K562 (cell line): ENCODE results near the gene GAK. TPM values are rescaled to one million over a fixed set of nuclear protein-coding genes. Genes with fewer than 3 reads are reported as not detected.

ENCODE experiments used
- ATAC-seq: fragments of 200-7000 bp; cut with Tn5 transposase; 3 replicates; pipeline ENCODE4 v1.9.1; 2020; ENCODE audit warnings: moderate library complexity
- BruUV-seq: library from RNA; stranded (reverse); fragments of 400-500 nt; replicated peaks from 2 replicates; lab custom pipeline; 2021; lab: Mats Ljungman, UMichigan
- CTCF ChIA-PET: fragments of 300-600 bp; formaldehyde crosslinking; extraction: SDS; loops from one replicate; lab custom pipeline; 2021; ENCODE audit warnings: low intra/inter-chr PET ratio; lab: Yijun Ruan, JAX
- POLR2A ChIA-PET: fragments of 300-600, 350-650 bp; sonication (Branson Sonifier 250); formaldehyde crosslinking; extraction: SDS; loops from one replicate; lab custom pipeline; 2021; ENCODE audit warnings: antibody characterized with exemption, inconsistent platforms; lab: Yijun Ruan, JAX
- DNase-seq, 4 experiments: peaks; one replicate each; pipeline versions ENCODE4 v3.0.0 to v3.0.0-alpha.2; 2011 to 2018; ENCODE audit warnings: low spot score in 3 of 4, mixed read lengths in 3 of 4; ENCODE audit errors: extremely low read depth in 1 of 4
- FAIRE-seq: peaks from 2 replicates; lab custom pipeline; 2011; peaks lifted over from hg19 to GRCh38; lab: Jason Lieb, UNC
- H2AFZ ChIP-seq: 2 replicates; pipeline ENCODE4 v1.6.0; 2011; ENCODE audit warnings: low read depth, low read length, control low read depth, inconsistent platforms
- H3K27ac ChIP-seq: fragments of 200-600 bp; 3 replicates; pipeline ENCODE4 v1.8.0; 2011; ENCODE audit warnings: low read depth, mild to moderate bottlenecking, control low read depth, inconsistent platforms, low read length, moderate library complexity, mixed read lengths; ENCODE audit errors: extremely low read depth
- H3K27me3 ChIP-seq, 2 experiments: fragments of 300-600 bp in 1 of 2; 2 replicates in 1 of 2; 3 replicates in 1 of 2; pipeline versions ENCODE4 v1.6.0 to v1.8.0; 2011; ENCODE audit warnings: inconsistent platforms in 2 of 2, low read length in 2 of 2, mild to moderate bottlenecking in 1 of 2, mixed read lengths in 1 of 2, moderate library complexity in 1 of 2; ENCODE audit not compliant: control insufficient read depth in 2 of 2, insufficient read depth in 2 of 2
- H3K36me3 ChIP-seq: fragments of 300-600 bp; 3 replicates; pipeline ENCODE4 v1.8.0; 2011; ENCODE audit warnings: mild to moderate bottlenecking, low read length, inconsistent platforms; ENCODE audit not compliant: control insufficient read depth, insufficient read depth
- H3K4me1 ChIP-seq, 2 experiments: fragments of 200-600 bp in 1 of 2; replicated peaks in 1 of 2; 2 replicates in 1 of 2; 3 replicates in 1 of 2; pipeline versions ENCODE4 v1.5.1 to v1.8.0; 2011; ENCODE audit warnings: inconsistent platforms in 2 of 2, low read length in 2 of 2, mild to moderate bottlenecking in 1 of 2, mixed read lengths in 1 of 2, moderate library complexity in 1 of 2; ENCODE audit not compliant: control insufficient read depth in 2 of 2, insufficient read depth in 2 of 2
- H3K4me2 ChIP-seq: 2 replicates; pipeline ENCODE4 v1.6.1; 2011; ENCODE audit warnings: low read length, control low read depth, inconsistent platforms, mixed read lengths; ENCODE audit not compliant: insufficient read depth
- H3K4me3 ChIP-seq: fragments of 200-600 bp; sonication (generic), shearing (Covaris generic); 2 replicates; pipeline ENCODE4 v1.5.1; 2016; ENCODE audit warnings: control low read depth, inconsistent platforms
- H3K79me2 ChIP-seq: fragments of 200-600 bp; 3 replicates; pipeline ENCODE4 v1.8.0; 2011; ENCODE audit warnings: low read length, inconsistent platforms; ENCODE audit not compliant: control insufficient read depth, insufficient read depth
- H3K9ac ChIP-seq, 2 experiments: 2 replicates each; pipeline versions ENCODE4 v1.6.0 to v1.6.1; 2011; ENCODE audit warnings: low read depth in 2 of 2, low read length in 2 of 2, control low read depth in 1 of 2, inconsistent platforms in 1 of 2, mild to moderate bottlenecking in 1 of 2, mixed read lengths in 1 of 2; ENCODE audit not compliant: insufficient read depth in 1 of 2
- H3K9me1 ChIP-seq: one replicate; pipeline ENCODE4 v1.6.0; 2011; ENCODE audit warnings: inconsistent platforms, mild to moderate bottlenecking, low read length, moderate library complexity; ENCODE audit not compliant: control insufficient read depth, insufficient read depth
- H3K9me3 ChIP-seq: replicated peaks from 2 replicates; pipeline ENCODE4 v1.5.1; 2011; ENCODE audit warnings: low read depth, low read length, inconsistent platforms; ENCODE audit not compliant: control insufficient read depth, insufficient read depth
- H4K20me1 ChIP-seq: replicated peaks from 2 replicates; pipeline ENCODE4 v1.6.1; 2011; ENCODE audit warnings: low read length, inconsistent platforms, mixed read lengths; ENCODE audit not compliant: control insufficient read depth, insufficient read depth
- CHD2 ChIP-seq: IDR thresholded peaks from 2 replicates; pipeline ENCODE4 v1.6.1; 2011; ENCODE audit warnings: low read depth, low read length
- ETV5 ChIP-seq: sonication (generic); formaldehyde crosslinking; IDR thresholded peaks from 2 replicates; pipeline ENCODE4 v1.4.0; 2020; ENCODE audit warnings: low read depth, mild to moderate bottlenecking, missing genetic modification reagents
- ILF3 ChIP-seq: fragments of 450-650 bp; IDR thresholded peaks from 2 replicates; pipeline ENCODE4 v1.6.1; 2018; ENCODE audit warnings: antibody characterized with exemption, mild to moderate bottlenecking, moderate library complexity, borderline replicate concordance
- NONO ChIP-seq, 2 experiments: fragments of 200-400 bp in 1 of 2; fragments of 450-650 bp in 1 of 2; formaldehyde crosslinking in 1 of 2; IDR thresholded peaks; 2 replicates each; pipeline ENCODE4 v1.6.1; 2017; ENCODE audit warnings: low read depth in 2 of 2, mild to moderate bottlenecking in 2 of 2, moderate library complexity in 2 of 2, low read length in 1 of 2
- PHTF2 ChIP-seq: fragments of 250-450 bp; sonication (Bioruptor Pico); IDR thresholded peaks from 2 replicates; pipeline ENCODE4 v1.5.0; 2021; ENCODE audit warnings: mild to moderate bottlenecking
- PML ChIP-seq: IDR thresholded peaks from 2 replicates; pipeline ENCODE4 v1.6.1; 2012; ENCODE audit warnings: low read length, inconsistent platforms
- RUNX1 ChIP-seq: sonication (generic); IDR thresholded peaks from 2 replicates; pipeline ENCODE4 v1.6.1; 2016; ENCODE audit warnings: antibody characterized with exemption, low read depth
- SP2 ChIP-seq: IDR thresholded peaks from 2 replicates; pipeline ENCODE4 v1.6.1; 2011; ENCODE audit warnings: mild to moderate bottlenecking, low read depth, low read length, moderate library complexity; ENCODE audit not compliant: poor library complexity, severe bottlenecking; ENCODE audit errors: extremely low read depth
- YBX1 ChIP-seq: fragments of 450-650 bp; IDR thresholded peaks from 2 replicates; pipeline ENCODE4 v1.7.1; 2016; ENCODE audit warnings: mild to moderate bottlenecking
- ZNF766 ChIP-seq: fragments of 200-800 bp; sonication (Bioruptor generic); conservative IDR thresholded peaks from 2 replicates; pipeline ENCODE4 v1.6.1; 2016; ENCODE audit warnings: missing genetic modification characterization, missing compliant biosample characterization
- ZNF77 ChIP-seq: fragments of 250-450 bp; sonication (Bioruptor Pico); IDR thresholded peaks from 2 replicates; pipeline ENCODE4 v1.5.0; 2020
- WGBS: fragments of 100-300 bp; shearing (Covaris generic); methylation state at CpG from one replicate; pipeline ENCODE4 v1.1.6; 2016; ENCODE audit warnings: low coverage, mixed read lengths; ENCODE audit not compliant: insufficient coverage; ENCODE audit errors: missing lambda C conversion rate; 5-methylcytosine and 5-hydroxymethylcytosine counted together
- in situ Hi-C: fragments of 300-500 bp; cut with MboI; formaldehyde crosslinking; loops from 4 replicates; pipeline ENCODE4 v1.15.0; 2018; ENCODE audit warnings: inconsistent platforms, mixed read lengths
- intact Hi-C: fragments of 100-400 bp; cut with micrococcal nuclease; formaldehyde crosslinking; loops from 2 replicates; pipeline ENCODE4 v1.14.2; 2022
- polyA plus RNA-seq, 8 experiments: library from polyadenylated mRNA; depleted of rRNA in 4 of 8; stranded (reverse) in 5 of 8; unstranded in 3 of 8; fragments of >200 nt; fragmentation: Nextera tagmentation in 2 of 8; fragmentation: Illumina TruSeq in 1 of 8; extraction: Ambion mirVana in 2 of 8; extraction: Trizol in 1 of 8; gene quantifications; 2 replicates each; pipeline versions ENCODE4 v1.2.1 to v1.2.3, GENCODE V29; 2011 to 2014; ENCODE audit warnings: inconsistent platforms in 1 of 8, missing spikeins in 1 of 8
- total RNA-seq, 7 experiments: library from RNA; depleted of rRNA in 6 of 7; stranded (reverse); fragments of >200 nt in 6 of 7; fragmentation: Illumina TruSeq in 2 of 7; extraction: Trizol in 2 of 7; gene quantifications; 2 replicates each; pipeline versions ENCODE4 v1.2.1 to v1.2.3, GENCODE V29; 2011 to 2021; ENCODE audit warnings: low replicate concordance in 1 of 7
- TF ChIP-seq, protein P1 (sequence below): sonication (generic); formaldehyde crosslinking; IDR thresholded peaks from 2 replicates; pipeline ENCODE4 v1.8.0; 2022; ENCODE audit warnings: mild to moderate bottlenecking, missing genetic modification reagents
- TF ChIP-seq, protein P2 (sequence below): sonication (generic); formaldehyde crosslinking; IDR thresholded peaks from 2 replicates; pipeline ENCODE4 v1.9.0; 2022; ENCODE audit warnings: mild to moderate bottlenecking, missing genetic modification reagents
- TF ChIP-seq, protein P3 (sequence below): IDR thresholded peaks from 2 replicates; pipeline ENCODE4 v1.6.1; 2014; ENCODE audit warnings: antibody characterized with exemption
- TF ChIP-seq, protein P4 (sequence below): fragments of 450-650 bp; IDR thresholded peaks from 2 replicates; pipeline ENCODE4 v1.6.1; 2017; ENCODE audit warnings: mild to moderate bottlenecking, moderate library complexity

The GAK gene
- total and polyA plus RNA-seq, 9 of the 15 experiments (the other 6 are each of a cell fraction or from before 2014, with no cell fraction given), result 1.3 to 102 (median 16.2) TPM

DNA sequence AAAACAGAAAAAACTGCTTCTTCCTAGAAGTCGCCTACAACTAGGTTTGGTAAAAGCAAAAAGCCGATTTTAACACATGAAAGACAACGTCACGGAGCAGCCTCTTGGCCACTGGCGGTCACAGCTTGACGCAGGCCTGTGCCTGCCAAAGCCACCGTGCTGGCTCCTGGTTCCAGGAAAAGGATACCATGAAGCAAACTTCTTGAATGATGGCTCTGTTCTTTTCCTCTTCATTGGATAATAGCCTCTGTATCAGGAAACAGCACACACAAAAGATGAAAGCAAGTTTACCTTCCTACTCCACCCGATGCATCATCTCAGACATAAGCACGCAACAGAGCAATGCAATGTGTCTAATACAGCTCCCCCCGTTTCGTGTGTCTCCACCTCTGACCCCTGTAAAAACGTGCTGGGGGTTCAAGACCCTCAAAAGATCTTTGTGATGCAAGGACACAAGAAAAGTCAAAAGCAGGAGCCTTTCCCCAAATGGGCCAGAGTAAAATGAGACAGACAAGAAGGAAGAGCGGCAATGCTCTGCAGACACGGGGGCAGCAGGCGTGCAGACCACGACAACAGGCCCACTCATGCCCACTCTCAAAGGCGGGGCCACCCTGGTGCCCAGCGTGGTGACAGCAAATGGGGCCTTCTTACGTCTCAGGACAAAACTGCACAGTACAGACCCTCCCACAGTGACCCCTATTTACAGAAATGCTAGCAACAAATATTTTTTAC is 19.4 kb downstream of the GAK start (continued):
- TF ChIP-seq, protein P1, sequence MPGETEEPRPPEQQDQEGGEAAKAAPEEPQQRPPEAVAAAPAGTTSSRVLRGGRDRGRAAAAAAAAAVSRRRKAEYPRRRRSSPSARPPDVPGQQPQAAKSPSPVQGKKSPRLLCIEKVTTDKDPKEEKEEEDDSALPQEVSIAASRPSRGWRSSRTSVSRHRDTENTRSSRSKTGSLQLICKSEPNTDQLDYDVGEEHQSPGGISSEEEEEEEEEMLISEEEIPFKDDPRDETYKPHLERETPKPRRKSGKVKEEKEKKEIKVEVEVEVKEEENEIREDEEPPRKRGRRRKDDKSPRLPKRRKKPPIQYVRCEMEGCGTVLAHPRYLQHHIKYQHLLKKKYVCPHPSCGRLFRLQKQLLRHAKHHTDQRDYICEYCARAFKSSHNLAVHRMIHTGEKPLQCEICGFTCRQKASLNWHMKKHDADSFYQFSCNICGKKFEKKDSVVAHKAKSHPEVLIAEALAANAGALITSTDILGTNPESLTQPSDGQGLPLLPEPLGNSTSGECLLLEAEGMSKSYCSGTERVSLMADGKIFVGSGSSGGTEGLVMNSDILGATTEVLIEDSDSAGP (CRISPR knock-in tag), result no peak

DNA sequence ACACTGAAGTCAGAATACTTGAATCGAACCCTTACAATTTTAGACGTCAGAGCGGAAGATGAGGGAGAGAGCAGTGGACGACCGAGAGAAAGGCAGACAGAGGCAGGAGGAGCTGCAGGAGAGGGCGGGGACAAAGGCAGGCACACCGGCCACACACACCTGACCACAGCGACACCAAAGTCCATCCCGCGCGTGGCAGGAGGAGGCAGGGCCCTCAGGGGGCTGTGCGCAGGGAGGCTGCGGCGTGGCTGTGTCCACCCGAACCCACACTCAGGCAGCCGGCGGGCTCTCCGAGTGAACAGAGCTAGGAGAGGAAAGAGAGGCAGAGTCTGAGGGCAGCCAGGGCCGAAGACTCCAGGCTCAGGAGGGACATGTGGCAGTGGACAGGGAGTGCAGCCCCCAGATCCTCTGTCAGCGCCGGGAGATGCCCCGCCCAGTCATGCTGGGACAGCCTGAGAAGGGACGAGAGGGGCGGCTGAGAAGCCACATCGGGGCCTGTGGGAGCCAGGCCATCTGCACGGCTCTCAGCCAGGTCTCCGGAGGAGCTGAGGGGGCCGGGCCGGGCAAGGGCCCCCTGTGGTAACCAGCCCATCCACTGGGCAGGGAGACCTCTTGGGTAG is 20.1 kb downstream of the GAK start:
- Histone ChIP-seq H3K4me3 (no peak overlapping the region), H4K20me1 (0 out of 2 replicates have a peak, but pooled peaks cover 6% of the 10 kb centered on the region), H3K36me3 (peaks cover 58% of the 10 kb centered on the region; the same call in 2 of the 3 replicates), H3K9me1 (no peaks in the 10 kb centered on the region), H3K79me2 (peaks cover 31% of the 10 kb centered on the region), H3K4me2 (no peak overlapping the region), H3K27me3 (no peaks in the 10 kb centered on the region), H3K27ac (no peak overlapping the region), H2AFZ (no peak overlapping the region), H3K4me1 (peaks cover 0 to 21% of the 10 kb centered on the region in 2 experiments; a peak in 2 of 5 replicates), H3K9me3 (no peaks in the 10 kb centered on the region), H3K9ac (no peak overlapping the region)
- DNase-seq (no peak), FAIRE-seq (no peak), ATAC-seq (no peak)
- intact Hi-C loops, result no loop called here
- POLR2A ChIA-PET, result interaction anchor here (0.6 to 0.8 kb wide), 2 partner anchors 13 to 75 kb away, joined by 3 read pairs; partner anchors contain the start of gene IDUA
- 93% methylated on average over 19 of the region's 29 CpGs for WGBS
- in situ Hi-C loops, result no loop called here
- CTCF ChIA-PET, result no interaction called here
- BruUV-seq, result no TSS peak
- no peak for TF ChIP-seq PHTF2 (CRISPR knock-in tag)
- no peak for TF ChIP-seq YBX1
- TF ChIP-seq ILF3, result no peak
- no peak for TF ChIP-seq ZNF766
- no peak for TF ChIP-seq ZNF77 (CRISPR knock-in tag)
- TF ChIP-seq, protein P2, sequence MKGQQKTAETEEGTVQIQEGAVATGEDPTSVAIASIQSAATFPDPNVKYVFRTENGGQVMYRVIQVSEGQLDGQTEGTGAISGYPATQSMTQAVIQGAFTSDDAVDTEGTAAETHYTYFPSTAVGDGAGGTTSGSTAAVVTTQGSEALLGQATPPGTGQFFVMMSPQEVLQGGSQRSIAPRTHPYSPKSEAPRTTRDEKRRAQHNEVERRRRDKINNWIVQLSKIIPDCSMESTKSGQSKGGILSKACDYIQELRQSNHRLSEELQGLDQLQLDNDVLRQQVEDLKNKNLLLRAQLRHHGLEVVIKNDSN (CRISPR knock-in tag), result no peak
- TF ChIP-seq, protein P3, sequence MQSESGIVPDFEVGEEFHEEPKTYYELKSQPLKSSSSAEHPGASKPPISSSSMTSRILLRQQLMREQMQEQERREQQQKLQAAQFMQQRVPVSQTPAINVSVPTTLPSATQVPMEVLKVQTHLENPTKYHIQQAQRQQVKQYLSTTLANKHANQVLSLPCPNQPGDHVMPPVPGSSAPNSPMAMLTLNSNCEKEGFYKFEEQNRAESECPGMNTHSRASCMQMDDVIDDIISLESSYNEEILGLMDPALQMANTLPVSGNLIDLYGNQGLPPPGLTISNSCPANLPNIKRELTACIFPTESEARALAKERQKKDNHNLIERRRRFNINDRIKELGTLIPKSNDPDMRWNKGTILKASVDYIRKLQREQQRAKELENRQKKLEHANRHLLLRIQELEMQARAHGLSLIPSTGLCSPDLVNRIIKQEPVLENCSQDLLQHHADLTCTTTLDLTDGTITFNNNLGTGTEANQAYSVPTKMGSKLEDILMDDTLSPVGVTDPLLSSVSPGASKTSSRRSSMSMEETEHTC, result no peak
- TF ChIP-seq ETV5 (CRISPR knock-in tag), result no peak
- no peak for TF ChIP-seq NONO (IDR thresholded peaks at IDR 0.05; ENCODE audit: low read depth in 2 of 2, low read length in 1 of 2)
- TF ChIP-seq, protein P4, sequence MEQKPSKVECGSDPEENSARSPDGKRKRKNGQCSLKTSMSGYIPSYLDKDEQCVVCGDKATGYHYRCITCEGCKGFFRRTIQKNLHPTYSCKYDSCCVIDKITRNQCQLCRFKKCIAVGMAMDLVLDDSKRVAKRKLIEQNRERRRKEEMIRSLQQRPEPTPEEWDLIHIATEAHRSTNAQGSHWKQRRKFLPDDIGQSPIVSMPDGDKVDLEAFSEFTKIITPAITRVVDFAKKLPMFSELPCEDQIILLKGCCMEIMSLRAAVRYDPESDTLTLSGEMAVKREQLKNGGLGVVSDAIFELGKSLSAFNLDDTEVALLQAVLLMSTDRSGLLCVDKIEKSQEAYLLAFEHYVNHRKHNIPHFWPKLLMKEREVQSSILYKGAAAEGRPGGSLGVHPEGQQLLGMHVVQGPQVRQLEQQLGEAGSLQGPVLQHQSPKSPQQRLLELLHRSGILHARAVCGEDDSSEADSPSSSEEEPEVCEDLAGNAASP, result no peak
- no peak for TF ChIP-seq SP2
- no peak for TF ChIP-seq PML
- no peak for TF ChIP-seq CHD2
- no peak for TF ChIP-seq RUNX1
